C4-2B (cell line): Measurements from ENCODE around the gene MSI2.

Experiments used
- CTCF ChIP-seq: fragments of 450-650 bp; conservative IDR thresholded peaks from 2 replicates; pipeline ENCODE4 v1.5.1; 2017; ENCODE audit warnings: mild to moderate bottlenecking
- ZFX ChIP-seq: fragments of 450-650 bp; IDR thresholded peaks from 2 replicates; pipeline ENCODE4 v1.6.1; 2017

- TF ChIP-seq CTCF = no peak
- no peak for TF ChIP-seq ZFX
These were observed 133.2 kb downstream of the MSI2 start for GRCh38 chr17:57389473-57389872.
